HTR-8/SVneo (cell line): Measurements from ENCODE around the gene SH3BP1.
"Not testable (repeated sequence)": the region's sequence is repeated elsewhere in the genome, so short reads cannot be mapped to it uniquely, and the experiment has no call there.

Experiments
- DNase-seq: peaks from one replicate; pipeline ENCODE4 v3.0.0; 2011; ENCODE audit warnings: low spot score, mixed read lengths; ENCODE audit not compliant: insufficient read length
- FAIRE-seq: peaks from 2 replicates; lab custom pipeline; 2011; peaks lifted over from hg19 to GRCh38; lab: Jason Lieb, UNC

Gene SH3BP1, protein sequence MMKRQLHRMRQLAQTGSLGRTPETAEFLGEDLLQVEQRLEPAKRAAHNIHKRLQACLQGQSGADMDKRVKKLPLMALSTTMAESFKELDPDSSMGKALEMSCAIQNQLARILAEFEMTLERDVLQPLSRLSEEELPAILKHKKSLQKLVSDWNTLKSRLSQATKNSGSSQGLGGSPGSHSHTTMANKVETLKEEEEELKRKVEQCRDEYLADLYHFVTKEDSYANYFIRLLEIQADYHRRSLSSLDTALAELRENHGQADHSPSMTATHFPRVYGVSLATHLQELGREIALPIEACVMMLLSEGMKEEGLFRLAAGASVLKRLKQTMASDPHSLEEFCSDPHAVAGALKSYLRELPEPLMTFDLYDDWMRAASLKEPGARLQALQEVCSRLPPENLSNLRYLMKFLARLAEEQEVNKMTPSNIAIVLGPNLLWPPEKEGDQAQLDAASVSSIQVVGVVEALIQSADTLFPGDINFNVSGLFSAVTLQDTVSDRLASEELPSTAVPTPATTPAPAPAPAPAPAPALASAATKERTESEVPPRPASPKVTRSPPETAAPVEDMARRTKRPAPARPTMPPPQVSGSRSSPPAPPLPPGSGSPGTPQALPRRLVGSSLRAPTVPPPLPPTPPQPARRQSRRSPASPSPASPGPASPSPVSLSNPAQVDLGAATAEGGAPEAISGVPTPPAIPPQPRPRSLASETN

DNA sequence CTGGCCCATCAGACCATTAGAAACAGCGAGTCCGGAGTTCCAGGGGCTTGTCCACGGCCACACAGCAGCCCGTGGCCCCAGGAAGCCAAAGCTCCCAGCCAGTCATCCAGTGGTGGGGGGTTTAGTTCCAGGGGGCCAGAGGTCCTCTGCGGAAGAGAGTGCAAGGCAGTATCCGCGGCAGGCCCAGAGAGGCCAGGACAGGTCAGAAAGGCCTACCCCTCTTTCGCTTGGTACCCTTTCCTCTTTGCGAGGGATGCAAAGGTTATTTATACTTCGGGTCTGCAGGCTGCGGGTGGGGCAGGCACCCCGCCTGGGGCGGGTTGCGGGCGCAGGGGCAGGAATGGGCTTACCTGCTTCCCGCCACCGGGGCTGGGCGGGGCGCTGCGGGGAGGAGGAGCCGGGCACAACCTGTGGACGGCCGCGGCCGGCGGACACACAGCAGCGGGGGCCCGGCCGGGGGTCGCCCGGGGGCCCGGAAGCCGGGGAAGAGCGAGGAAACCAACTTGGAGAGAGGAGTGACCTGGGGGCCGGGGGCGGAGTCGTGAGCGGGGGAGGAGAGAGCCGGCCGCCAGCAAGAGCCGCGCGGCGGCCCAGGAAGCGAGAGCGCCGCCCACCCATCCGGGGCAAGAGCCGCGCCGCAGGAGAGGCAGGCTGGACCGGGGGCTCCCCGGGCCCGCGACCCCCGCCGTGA lies at the start of gene SH3BP1:
SH3BP1 (plus strand) TSS at position 600 of the 691 bp plus-strand sequence. CDS start 119 bp downstream, outside the sequence.
- DNase-seq = peak; percentile 51
- FAIRE-seq = no peak

DNA sequence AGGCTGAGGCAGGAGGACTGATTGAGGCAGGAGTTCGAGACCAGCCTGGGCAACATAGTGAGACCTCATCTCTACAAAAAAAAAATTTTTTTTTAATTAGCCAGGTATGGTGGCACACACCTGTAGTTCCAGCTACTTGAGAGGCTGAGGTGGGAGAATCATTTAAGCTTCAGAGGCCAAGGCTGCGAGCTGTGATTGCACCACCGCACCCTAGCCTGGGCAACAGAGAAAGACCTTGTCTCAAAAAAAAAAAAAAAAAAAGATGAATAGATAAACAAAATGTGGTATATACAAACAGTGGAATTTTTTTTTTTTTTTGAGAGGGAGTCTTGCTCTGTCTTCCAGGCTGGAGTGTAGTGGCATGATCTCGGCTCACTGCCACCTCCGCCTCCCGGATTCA lies 48.4 kb upstream of the SH3BP1 start:
- not testable (repeated sequence) for DNase-seq, FAIRE-seq

DNA sequence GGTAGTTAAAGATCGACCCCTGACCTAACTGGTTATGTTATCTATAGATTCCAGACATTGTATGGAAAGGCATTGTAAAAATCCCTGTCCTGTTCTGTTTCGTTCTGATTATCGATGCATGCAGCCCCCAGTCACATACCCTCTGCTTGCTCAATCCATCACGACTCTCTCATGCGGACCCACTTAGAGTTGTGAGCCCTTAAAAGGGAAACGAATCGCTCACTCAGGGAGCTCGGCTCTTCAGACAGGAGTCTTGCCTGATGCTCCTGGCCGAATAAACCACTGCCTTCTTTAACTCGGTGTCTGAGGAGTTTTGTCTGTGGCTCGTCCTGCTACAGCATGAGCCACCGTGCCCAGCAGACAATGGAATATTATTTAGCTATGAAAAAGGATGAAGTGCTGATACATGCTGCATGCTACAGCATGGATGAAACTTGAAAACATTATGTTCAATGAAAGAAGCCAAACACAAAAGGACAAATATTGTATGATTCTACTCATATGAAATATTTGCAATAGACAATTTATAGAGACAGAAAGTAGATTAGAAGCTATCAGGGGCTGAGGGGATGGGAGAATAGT lies 47.6 kb upstream of the SH3BP1 start:
- FAIRE-seq (no peak), DNase-seq (no peak)

DNA sequence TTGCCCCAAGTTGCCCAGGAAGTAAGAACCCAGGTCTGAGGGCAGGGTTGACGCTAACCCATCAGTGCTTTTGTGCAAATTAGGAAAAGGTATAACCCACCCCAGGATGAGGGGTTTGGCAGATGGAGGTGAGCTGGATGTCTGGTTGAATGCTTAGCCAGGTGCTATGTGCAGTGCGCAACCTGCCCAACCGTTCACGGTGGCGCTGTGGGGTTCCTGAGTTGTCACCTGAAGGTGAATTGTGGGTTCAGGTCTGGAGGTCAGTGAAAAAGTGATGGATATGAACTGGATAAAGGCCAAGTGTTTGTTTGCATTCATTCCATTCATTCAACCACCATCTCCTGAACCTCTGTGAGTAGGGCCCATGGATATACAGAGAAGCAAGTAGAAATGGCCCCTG lies 45.2 kb upstream of the SH3BP1 start:
- DNase-seq (no peak), FAIRE-seq (no peak)

DNA sequence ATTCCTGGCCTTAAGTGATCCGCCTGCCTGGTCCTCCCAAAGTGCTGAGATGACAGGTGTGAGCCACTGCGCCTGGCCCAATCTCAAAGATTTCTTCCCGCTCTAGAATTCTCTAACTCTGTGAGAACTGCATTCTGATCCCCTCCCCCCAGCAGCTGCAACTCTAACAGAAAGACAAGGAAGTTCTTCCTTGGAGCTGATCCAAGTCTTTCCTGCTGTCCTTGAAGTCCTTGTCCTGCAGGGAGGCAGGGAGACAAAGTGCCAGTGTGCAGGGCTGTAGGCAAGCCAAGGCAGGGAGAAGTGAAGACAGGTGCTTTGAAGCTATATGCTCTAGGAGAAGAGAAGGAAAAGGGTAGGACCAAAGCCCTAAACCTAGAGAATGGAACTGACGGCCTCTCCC lies 40.3 kb upstream of the SH3BP1 start:
- DNase-seq = no peak
- no peak for FAIRE-seq

DNA sequence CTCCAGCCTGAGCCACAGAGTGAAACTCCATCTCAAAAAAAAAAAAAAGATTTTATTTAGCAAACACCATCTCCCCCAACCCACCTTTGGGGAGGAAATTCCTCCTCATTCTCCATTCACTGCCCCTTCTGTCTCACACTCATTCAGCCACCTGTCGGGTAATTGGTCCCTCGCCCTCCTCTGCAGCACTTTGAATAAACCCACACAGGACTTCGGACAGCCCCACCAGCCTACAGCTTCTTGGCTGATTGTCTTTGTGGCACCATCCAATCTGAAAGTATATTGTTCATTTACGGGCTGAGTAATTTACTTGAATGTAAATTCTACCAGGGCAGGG lies 38.3 kb upstream of the SH3BP1 start:
- no peak for DNase-seq
- no peak for FAIRE-seq

DNA sequence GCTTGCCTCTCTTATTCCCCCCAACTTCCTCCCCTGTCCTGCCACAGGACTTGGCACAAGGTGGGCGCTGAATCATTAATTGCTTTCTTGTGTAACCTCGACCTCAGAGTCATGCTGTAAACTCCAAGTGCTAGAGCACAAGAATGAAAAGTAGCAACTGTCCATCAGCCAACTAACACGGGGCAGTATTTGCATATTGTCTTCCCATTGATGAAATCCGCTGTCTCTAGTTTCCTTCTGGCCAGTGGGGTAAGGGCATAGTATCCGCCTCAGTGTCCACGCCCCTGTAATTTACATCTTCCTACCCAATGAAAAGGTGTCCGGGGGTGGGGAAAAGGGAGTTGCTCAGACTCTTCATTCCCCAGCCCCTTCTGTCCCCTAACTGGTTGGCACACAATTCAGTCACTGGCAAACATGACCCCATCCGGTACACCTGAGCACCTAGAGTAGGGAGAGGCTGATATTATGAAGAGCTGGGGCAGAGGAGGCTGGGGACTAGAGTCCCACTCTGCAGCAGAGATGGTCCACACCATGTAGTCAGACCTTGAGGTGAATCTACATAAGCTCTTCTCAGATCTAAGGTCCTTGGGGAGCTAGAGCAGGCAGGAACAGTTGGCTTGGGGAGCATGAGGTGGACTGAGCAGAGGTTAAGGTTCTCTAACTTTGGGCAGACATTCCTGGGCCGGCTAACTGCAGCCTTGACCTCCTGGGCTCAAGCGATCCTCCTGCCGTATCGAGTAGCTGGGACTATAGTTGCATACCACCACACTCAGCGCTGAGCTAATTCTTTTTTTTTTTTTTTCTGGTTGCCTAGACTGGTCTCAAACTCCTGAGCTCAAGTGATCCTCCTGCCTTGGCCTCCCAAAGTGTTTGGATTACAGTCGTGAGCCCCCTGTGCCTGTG lies 37.7 kb upstream of the SH3BP1 start:
- DNase-seq = peak; percentile 24
- FAIRE-seq = no peak

DNA sequence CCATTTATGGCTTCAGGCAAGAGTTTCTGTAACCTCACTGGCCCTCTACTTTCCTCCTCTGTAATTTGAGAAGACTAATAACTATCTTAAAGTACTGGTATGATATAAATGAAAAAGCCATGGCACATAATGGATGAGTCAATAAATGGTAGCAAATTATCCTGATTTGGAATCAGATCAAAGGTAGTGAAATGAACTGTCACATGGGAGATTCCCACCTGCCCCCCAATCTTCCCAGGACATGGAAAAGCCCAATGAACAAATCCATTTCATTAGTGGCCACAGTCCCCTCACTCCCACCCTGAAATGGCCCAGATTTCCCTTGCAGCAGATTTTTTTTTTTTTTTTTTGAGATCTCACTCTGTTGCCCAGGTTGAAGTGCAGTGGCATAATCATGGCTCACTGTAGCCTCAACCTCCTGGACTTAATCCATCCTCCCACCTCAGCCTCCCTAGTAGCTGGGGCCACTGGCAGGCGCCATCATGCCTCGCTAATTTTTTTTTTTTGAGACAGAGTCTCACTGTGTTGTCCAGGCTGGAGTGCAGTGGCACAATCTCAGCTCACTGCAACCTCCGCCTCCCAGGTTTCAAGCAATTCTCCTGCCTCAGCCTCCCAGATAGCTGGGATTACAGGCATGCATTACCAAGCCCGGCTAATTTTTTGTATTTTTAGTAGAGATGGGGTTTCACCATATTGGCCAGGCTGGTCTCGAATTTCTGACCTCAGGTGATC lies 36.8 kb upstream of the SH3BP1 start:
- DNase-seq, FAIRE-seq: not testable (repeated sequence)

DNA sequence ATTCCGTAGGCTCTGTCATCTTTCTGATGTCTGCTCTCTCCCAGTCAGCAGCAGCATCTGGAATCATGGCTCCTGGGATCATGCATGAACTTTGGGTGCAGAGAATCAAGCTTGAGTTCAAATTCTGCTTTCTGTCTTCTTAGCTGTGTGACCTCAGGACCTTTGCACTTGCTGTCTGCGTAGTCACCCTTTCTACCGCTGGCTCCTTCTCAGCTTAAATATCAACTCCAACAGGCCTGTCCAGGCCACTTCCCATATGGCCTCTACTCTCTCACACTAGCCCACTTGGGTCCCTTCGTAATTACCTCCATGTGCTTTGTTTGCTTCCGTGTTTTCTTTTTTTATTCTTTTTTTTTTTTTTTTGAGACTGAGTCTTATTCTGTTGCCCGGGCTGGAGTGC lies 35.4 kb upstream of the SH3BP1 start:
- DNase-seq (no peak), FAIRE-seq (no peak)

DNA sequence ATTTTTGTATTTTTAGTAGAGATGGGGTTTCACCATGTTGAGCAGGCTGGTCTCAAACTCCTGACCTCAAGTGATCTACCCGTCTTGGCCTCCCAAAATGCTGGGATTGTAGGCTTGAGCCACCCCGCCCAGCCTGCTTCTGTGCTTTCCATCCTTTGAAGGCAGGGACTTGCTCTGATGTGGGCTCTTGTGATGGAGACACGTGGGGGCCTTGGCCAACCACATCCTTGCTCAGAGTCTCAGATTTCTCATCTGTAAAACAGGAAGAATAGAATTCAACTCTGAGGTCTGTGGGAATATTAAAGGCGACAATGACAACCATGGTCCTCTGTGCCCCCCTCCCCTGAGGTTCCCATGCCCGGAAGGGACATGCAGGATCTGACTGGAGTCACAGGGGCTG lies 34.6 kb upstream of the SH3BP1 start:
- DNase-seq (no peak), FAIRE-seq (no peak)

DNA sequence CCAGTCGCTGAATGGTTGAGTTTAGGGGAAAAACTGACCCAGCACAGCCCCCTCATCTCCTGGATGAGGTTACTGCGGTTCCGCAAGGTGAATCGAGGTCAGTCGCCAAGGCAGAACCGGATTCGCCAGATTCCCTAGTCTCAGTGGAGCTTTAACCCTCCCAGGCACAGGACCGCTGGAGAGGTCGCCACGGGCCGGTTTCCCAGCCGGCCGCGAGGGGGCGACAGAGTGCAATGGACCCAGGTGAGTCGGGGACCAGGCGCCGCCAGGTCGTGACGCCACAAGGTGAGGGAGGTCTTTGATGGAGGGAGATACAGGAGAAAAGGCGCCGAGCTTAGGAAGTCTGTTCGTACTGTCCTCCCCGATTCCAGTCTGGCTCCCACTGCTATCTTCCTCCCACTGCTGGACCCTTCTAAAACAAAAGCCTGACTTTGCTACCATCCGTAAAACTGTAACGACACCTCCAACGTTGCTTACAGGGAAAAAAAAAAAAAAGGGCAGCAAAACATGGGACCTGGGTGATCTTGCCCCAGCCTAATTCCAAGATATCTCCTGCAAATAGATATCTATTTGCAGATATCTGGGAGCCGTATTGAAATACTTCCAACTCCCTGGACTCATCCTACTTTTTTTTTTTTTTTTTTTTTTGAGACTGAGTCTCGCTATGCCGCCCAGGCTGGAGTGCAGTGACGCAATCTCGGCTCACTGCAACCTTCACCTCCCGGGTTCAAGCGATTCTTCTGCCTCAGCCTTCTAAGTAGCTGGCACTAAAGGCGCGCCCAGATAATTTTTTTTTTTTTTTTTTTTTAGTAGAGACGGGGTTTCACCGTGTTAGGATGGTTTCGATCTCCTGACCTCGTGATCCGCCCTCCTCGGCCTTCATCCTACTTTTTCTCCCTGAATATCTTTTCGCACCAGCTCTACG lies 32.2 kb upstream of the SH3BP1 start:
- DNase-seq (peak; percentile 69), FAIRE-seq (peak; percentile 33)

DNA sequence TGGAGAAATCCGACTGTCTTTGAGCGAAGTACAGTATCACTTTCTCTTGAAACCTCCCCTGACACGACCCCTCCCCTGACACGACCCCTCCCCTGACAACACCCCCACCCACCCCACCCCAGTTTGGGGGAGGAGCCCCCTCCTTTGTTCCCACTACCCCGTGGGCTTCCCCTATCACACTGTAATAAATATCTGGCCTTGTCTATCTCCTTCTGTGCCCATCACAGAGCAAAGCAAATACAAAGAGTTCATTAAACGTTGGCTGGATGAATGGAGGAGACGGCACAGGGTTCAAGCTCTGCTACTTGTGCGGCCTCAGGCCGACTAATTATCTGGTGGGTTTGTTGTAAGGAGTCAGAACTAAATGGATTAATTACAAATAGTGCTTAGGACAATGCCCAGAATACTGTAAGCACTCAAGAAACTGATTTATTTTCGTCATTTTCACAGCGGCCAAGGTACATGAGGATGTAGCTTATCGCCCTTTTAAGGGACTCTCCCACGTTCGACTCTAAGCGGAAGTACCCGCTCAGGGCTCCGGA lies 31.5 kb upstream of the SH3BP1 start:
- DNase-seq (peak; percentile 87), FAIRE-seq (no peak)

DNA sequence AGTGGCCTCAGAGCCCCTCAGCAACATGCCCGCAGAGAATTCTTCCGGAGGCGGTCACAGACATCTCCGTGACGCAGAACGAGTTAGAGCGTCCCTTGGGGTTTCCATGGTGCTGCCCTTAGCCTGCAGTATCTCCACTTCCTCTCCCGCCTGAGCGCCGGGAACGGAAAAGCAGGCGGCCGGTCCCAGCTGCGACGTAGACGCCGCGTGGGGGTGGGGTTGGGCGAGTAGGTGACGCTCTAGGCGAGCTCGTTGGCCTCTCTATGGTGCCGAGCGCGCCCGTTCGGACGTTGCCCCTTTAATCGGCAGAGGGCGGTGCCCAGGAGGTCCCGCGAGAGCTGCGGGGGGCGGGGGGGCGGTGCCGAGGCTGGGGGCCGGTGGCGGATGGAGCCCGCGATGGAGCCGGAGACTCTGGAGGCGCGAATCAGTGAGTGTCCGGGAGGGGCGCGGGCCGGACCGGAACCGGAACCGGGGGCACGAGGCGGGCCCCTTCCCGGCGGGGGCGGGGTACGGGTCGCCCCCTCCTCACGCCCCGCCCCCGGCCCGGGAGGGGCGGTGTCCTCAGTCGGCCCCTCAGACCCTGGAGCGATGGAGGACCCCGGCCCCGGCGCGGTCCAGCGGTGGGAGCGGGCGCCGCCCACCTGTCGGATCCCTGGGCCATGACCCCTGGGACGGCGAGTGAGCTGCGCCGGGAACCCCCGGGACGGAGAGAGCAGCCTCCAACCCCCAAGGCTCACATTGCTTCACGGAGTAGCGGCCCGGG lies 30.8 kb upstream of the SH3BP1 start, which contains the start of gene GGA1:
GGA1 (plus strand) TSS at position 358 of the 763 bp plus-strand sequence; CDS start at position 385, 27 bp downstream.
- no peak for FAIRE-seq
- DNase-seq = peak; percentile 80

DNA sequence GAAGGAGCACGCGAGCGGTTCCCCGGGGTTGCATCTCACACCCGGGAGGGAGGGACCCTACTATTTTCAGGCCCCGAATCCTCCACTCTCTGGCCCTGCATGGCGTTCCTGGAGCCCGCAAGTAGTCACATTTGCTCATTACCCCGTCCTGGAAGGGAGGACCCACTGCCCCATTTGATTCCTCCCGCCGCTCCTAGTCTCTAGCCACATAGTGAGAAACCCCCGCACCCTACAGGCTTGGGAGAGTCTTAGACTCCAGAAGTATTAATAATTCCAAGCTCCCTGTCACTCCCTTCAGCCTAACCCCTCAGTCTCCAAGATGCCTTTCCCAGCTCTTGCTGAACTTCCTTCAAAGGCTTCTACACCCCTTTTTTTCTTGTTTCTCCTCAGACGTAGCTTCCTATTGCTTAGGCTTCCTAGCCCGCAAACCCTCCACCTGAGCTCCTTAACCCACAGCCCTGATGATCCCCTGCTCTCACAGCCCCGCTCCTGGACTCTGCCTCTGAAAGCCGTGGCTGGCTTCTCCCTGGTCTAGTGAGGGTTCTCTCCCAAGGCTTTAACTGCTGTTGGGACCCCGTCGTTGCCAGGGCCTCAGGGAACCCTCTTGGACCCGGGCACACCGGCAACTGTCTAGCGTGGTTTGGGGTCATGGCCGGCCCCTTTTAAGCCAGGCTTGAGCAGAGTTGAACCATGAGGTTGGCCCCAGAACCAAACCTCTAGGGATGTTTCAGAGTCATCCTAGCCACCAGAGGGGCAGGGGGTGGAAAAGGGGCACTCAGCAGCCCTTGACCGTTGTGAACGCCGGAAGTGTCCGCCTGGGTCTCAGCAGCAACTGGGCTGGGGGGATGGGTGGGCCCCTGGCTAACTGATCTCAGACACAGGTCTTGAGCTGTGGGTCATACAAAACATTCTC lies 30.0 kb upstream of the SH3BP1 start:
- DNase-seq = no peak
- FAIRE-seq = no peak

DNA sequence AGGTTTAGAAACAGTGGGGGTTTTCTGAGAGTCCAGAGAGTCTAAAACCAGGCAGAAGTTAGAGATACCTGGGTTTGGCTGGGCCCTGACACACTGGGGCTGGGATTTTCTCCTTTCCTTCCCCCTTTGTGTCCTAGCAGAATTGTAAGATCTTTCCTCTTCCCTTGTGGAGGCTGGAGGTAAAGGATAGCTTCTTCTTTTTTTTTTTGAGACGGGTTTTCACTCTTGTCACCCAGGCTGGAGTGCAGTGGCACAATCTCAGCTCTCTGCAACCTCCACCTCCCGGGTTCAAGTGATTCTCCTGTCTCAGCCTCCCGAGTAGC lies 29.4 kb upstream of the SH3BP1 start:
- not testable (repeated sequence) for FAIRE-seq, DNase-seq
